B cell (primary cell): ENCODE data around the gene NODAL.

Source experiments
- CTCF ChIP-seq: fragments of 200-600 bp; IDR thresholded peaks from one replicate; pipeline ENCODE4 v1.8.0; 2022; ENCODE audit warnings: antibody characterized with exemption, mild to moderate bottlenecking
- EZH2 ChIP-seq: IDR thresholded peaks from 2 replicates; pipeline ENCODE4 v1.6.1; 2012; ENCODE audit warnings: borderline replicate concordance, low read depth, mild to moderate bottlenecking, moderate library complexity, low read length; ENCODE audit not compliant: insufficient read depth, poor library complexity, severe bottlenecking

GRCh38 chr10:70459774-70460490, 18.5 kb upstream of the NODAL start:
- TF ChIP-seq CTCF, result no peak
- TF ChIP-seq EZH2, result no peak
